HL-60 (cell line): ENCODE results near the gene LEF1.

Experiments used
- GABPA ChIP-seq: IDR thresholded peaks from 2 replicates; pipeline ENCODE4 v1.6.1; 2012; ENCODE audit warnings: low read depth
- POLR2AphosphoS5 ChIP-seq: IDR thresholded peaks from 2 replicates; pipeline ENCODE4 v1.6.1; 2012; ENCODE audit warnings: low read depth
- REST ChIP-seq: IDR thresholded peaks from 2 replicates; pipeline ENCODE4 v1.6.1; 2012; ENCODE audit warnings: low read depth; ENCODE audit not compliant: insufficient replicate concordance
- SPI1 ChIP-seq: IDR thresholded peaks from 2 replicates; pipeline ENCODE4 v1.6.1; 2012; ENCODE audit warnings: low read depth, mild to moderate bottlenecking, borderline replicate concordance
- TF ChIP-seq, protein P1 (sequence below): IDR thresholded peaks from one replicate; pipeline ENCODE4 v1.5.1; 2011; ENCODE audit warnings: low read length, control low read depth, inconsistent platforms; ENCODE audit not compliant: insufficient read depth

- TF ChIP-seq, protein P1, sequence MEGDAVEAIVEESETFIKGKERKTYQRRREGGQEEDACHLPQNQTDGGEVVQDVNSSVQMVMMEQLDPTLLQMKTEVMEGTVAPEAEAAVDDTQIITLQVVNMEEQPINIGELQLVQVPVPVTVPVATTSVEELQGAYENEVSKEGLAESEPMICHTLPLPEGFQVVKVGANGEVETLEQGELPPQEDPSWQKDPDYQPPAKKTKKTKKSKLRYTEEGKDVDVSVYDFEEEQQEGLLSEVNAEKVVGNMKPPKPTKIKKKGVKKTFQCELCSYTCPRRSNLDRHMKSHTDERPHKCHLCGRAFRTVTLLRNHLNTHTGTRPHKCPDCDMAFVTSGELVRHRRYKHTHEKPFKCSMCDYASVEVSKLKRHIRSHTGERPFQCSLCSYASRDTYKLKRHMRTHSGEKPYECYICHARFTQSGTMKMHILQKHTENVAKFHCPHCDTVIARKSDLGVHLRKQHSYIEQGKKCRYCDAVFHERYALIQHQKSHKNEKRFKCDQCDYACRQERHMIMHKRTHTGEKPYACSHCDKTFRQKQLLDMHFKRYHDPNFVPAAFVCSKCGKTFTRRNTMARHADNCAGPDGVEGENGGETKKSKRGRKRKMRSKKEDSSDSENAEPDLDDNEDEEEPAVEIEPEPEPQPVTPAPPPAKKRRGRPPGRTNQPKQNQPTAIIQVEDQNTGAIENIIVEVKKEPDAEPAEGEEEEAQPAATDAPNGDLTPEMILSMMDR = no peak
- no peak for TF ChIP-seq POLR2AphosphoS5
- no peak for TF ChIP-seq GABPA
- no peak for TF ChIP-seq REST
- TF ChIP-seq SPI1 = no peak
These were observed 13.4 kb downstream of the LEF1 start for GRCh38 chr4:108155373-108155772.
